GM12878 (cell line): ENCODE measurements around the gene L3MBTL1. TPM values are rescaled to one million over a fixed set of nuclear protein-coding genes. Genes with fewer than 3 reads are reported as not detected.

Source experiments
- ATAC-seq: fragments of 200-7000 bp; cut with Tn5 transposase; 3 replicates; pipeline ENCODE4 v1.9.1; 2020; ENCODE audit warnings: mild to moderate bottlenecking, moderate library complexity
- BruUV-seq: library from RNA; stranded (reverse); fragments of 400-500 nt; replicated peaks from 2 replicates; lab custom pipeline; 2021; lab: Mats Ljungman, UMichigan
- CTCF ChIA-PET: fragments of 300-600 bp; sonication (Branson Sonifier 250); formaldehyde crosslinking; extraction: SDS; loops from one replicate; lab custom pipeline; 2021; ENCODE audit warnings: inconsistent platforms; lab: Yijun Ruan, JAX
- POLR2A ChIA-PET: fragments of 350-600 bp; formaldehyde crosslinking; extraction: SDS; loops from one replicate; lab custom pipeline; 2021; ENCODE audit warnings: inconsistent platforms; lab: Charles Lee
- RAD21 ChIA-PET: fragments of 300-600 bp; sonication (Branson Sonifier 250); formaldehyde crosslinking; loops from one replicate; lab custom pipeline; 2023; ENCODE audit warnings: antibody characterized with exemption; ENCODE audit not compliant: unreplicated experiment; lab: Charles Lee
- SMC1A ChIA-PET: fragments of 300-600 bp; sonication (Branson Sonifier 250); formaldehyde crosslinking; loops from one replicate; lab custom pipeline; 2023; ENCODE audit not compliant: unreplicated experiment, uncharacterized antibody; lab: Charles Lee
- DNase-seq: peaks from one replicate; pipeline ENCODE4 v3.0.0-alpha.2; 2011; ENCODE audit warnings: low read depth, low spot score
- FAIRE-seq: peaks from 3 replicates; lab custom pipeline; 2011; peaks lifted over from hg19 to GRCh38; lab: Jason Lieb, UNC
- H2AFZ ChIP-seq: 2 replicates; pipeline ENCODE4 v1.6.0; 2011; ENCODE audit warnings: low read depth, low read length, control low read depth; ENCODE audit not compliant: control insufficient read depth
- H3K27ac ChIP-seq: 2 replicates; pipeline ENCODE4 v1.5.1; 2011; ENCODE audit warnings: control low read depth; ENCODE audit not compliant: control insufficient read depth, insufficient read depth
- H3K27me3 ChIP-seq, 2 experiments: replicated peaks in 1 of 2; 2 replicates each; pipeline versions ENCODE4 v1.6.0 to v1.6.1; 2011; ENCODE audit warnings: low read length in 1 of 2; ENCODE audit not compliant: control insufficient read depth in 2 of 2, insufficient read depth in 2 of 2
- H3K36me3 ChIP-seq, 2 experiments: 2 replicates each; pipeline ENCODE4 v1.5.1; 2011; ENCODE audit warnings: low read length in 1 of 2; ENCODE audit not compliant: control insufficient read depth in 2 of 2, insufficient read depth in 2 of 2
- H3K4me1 ChIP-seq: 2 replicates; pipeline ENCODE4 v1.6.1; 2011; ENCODE audit warnings: mild to moderate bottlenecking, low read length, moderate library complexity, mixed read lengths; ENCODE audit not compliant: control insufficient read depth, insufficient read depth
- H3K4me2 ChIP-seq: 2 replicates; pipeline ENCODE4 v1.6.0; 2011; ENCODE audit warnings: control low read depth; ENCODE audit not compliant: control insufficient read depth, insufficient read depth
- H3K4me3 ChIP-seq: fragments of 200-600 bp; sonication (generic); 2 replicates; pipeline ENCODE4 v1.5.1; 2016
- H3K79me2 ChIP-seq: 2 replicates; pipeline ENCODE4 v1.6.0; 2011; ENCODE audit warnings: low read length; ENCODE audit not compliant: control insufficient read depth, insufficient read depth
- H3K9ac ChIP-seq: 2 replicates; pipeline ENCODE4 v1.8.0; 2011; ENCODE audit warnings: low read length, control low read depth, mixed read lengths; ENCODE audit not compliant: control insufficient read depth, insufficient read depth
- H3K9me3 ChIP-seq: replicated peaks from 3 replicates; pipeline ENCODE4 v1.5.1; 2011; ENCODE audit warnings: mild to moderate bottlenecking, low read length; ENCODE audit not compliant: control insufficient read depth, insufficient read depth
- H4K20me1 ChIP-seq: 2 replicates; pipeline ENCODE4 v1.6.0; 2011; ENCODE audit not compliant: control insufficient read depth, insufficient read depth
- CBX3 ChIP-seq: fragments of 200-600 bp; sonication (generic); IDR thresholded peaks from 2 replicates; pipeline ENCODE4 v1.6.1; 2016; ENCODE audit warnings: low read depth, borderline replicate concordance
- EGR1 ChIP-seq, 2 experiments: IDR thresholded peaks; 1 replicate in 1 of 2; 2 replicates in 1 of 2; pipeline ENCODE4 v1.6.1; 2011 to 2012; ENCODE audit warnings: low read depth in 2 of 2, low read length in 2 of 2, borderline replicate concordance in 1 of 2, mild to moderate bottlenecking in 1 of 2, moderate library complexity in 1 of 2
- FOXM1 ChIP-seq: IDR thresholded peaks from 2 replicates; pipeline ENCODE4 v1.6.1; 2012; ENCODE audit warnings: low read depth, mild to moderate bottlenecking, inconsistent platforms, low read length, moderate library complexity
- HSF1 ChIP-seq: fragments of 150-350 bp; IDR thresholded peaks from 2 replicates; pipeline ENCODE4 v1.6.1; 2014; ENCODE audit warnings: mild to moderate bottlenecking, low read depth, low read length
- JUNB ChIP-seq: IDR thresholded peaks from 2 replicates; pipeline ENCODE4 v1.6.1; 2016; ENCODE audit warnings: antibody characterized with exemption, mild to moderate bottlenecking
- MEF2A ChIP-seq: IDR thresholded peaks from 2 replicates; pipeline ENCODE4 v1.6.1; 2011; ENCODE audit warnings: low read depth, mild to moderate bottlenecking, low read length, moderate library complexity; ENCODE audit not compliant: insufficient read depth
- POLR2A ChIP-seq: IDR thresholded peaks from 2 replicates; pipeline ENCODE4 v1.6.1; 2011; ENCODE audit warnings: low read depth, mild to moderate bottlenecking, low read length
- SPI1 ChIP-seq: IDR thresholded peaks from 2 replicates; pipeline ENCODE4 v1.6.1; 2011; ENCODE audit warnings: low read depth, mild to moderate bottlenecking, low read length, moderate library complexity, borderline replicate concordance; ENCODE audit not compliant: insufficient read depth
- in situ Hi-C: fragments of 300-500 bp; cut with MboI; formaldehyde crosslinking; loops from 9 replicates; pipeline ENCODE4 v1.14.3; 2018; ENCODE audit warnings: mixed read lengths
- intact Hi-C: fragments of 100-400 bp; cut with micrococcal nuclease; formaldehyde crosslinking; loops from one replicate; pipeline ENCODE4 v1.14.2; 2022; ENCODE audit not compliant: unreplicated experiment
- polyA plus RNA-seq, 11 experiments: library from polyadenylated mRNA; depleted of rRNA in 4 of 11; unstranded in 6 of 11; stranded (reverse) in 5 of 11; fragments of >200 nt; fragmentation: Nextera tagmentation in 4 of 11; fragmentation: Illumina TruSeq in 1 of 11; extraction: Ambion mirVana in 4 of 11; extraction: Trizol in 1 of 11; gene quantifications; 1 replicate in 1 of 11; 2 replicates in 10 of 11; pipeline versions ENCODE4 v1.2.1 to v1.2.3, GENCODE V29; 2011 to 2016; ENCODE audit warnings: inconsistent platforms in 2 of 11, missing spikeins in 2 of 11, low read depth in 1 of 11
- total RNA-seq, 4 experiments: library from RNA; depleted of rRNA in 3 of 4; stranded (reverse); fragments of >200 nt in 3 of 4; fragmentation: Illumina TruSeq in 1 of 4; extraction: Trizol in 1 of 4; gene quantifications; 2 replicates each; pipeline versions ENCODE4 v1.2.1 to v1.2.3, GENCODE V29; 2013 to 2021

Gene L3MBTL1
- total and polyA plus RNA-seq, 10 of the 15 experiments (the other 5 are each of a cell fraction or from before 2014, with no cell fraction given): 0.56 to 6.6 (median 3.9) TPM

- TF ChIP-seq CBX3 (no peak), JUNB (no peak), POLR2A (no peak), EGR1 (IDR thresholded peaks at IDR 0.05; ENCODE audit: borderline replicate concordance in 1 of 2, low read depth in 2 of 2, low read length in 2 of 2) (no peak)
- TF ChIP-seq, all 136 proteins: peak for 0
These were observed 23.0 kb downstream of the L3MBTL1 start (continued) for GRCh38 chr20:43530321-43531090.

- RAD21 ChIA-PET: no interaction called here
- Histone ChIP-seq H3K79me2 (no peaks in the 10 kb centered on the region), H3K4me2 (no peak overlapping the region), H3K4me3 (no peak overlapping the region), H3K27me3 (no peaks in the 10 kb centered on the region; a peak in 1 of 4 replicates), H3K9ac (no peak overlapping the region), H3K9me3 (no peaks in the 10 kb centered on the region), H2AFZ (no peak overlapping the region), H4K20me1 (no peaks in the 10 kb centered on the region), H3K27ac (no peak overlapping the region), H3K4me1 (no peaks in the 10 kb centered on the region), H3K36me3 (no peaks in the 10 kb centered on the region)
- FAIRE-seq (no peak), DNase-seq (no peak), ATAC-seq (no peak)
- no peak for TF ChIP-seq HSF1
- TF ChIP-seq FOXM1: no peak
- TF ChIP-seq MEF2A: no peak
- no peak for TF ChIP-seq SPI1
- BruUV-seq: no TSS peak
- intact Hi-C loops: loop anchor here (10.0 kb wide), 1 partner anchor 644 kb away; no protein-coding TSS in a partner anchor
- SMC1A ChIA-PET: no interaction called here
- POLR2A ChIA-PET: no interaction called here
- in situ Hi-C loops: no loop called here
- CTCF ChIA-PET: interaction anchor here (0.7 kb wide), 1 partner anchor 10 kb away, joined by 3 read pairs; no protein-coding TSS in a partner anchor
These were observed 23.6 kb downstream of the L3MBTL1 start for GRCh38 chr20:43531091-43531443.
